Cardiac fibroblast (primary cell): ENCODE data around the gene RBP3.

Experiments used
- DNase-seq, 2 donors: peaks; one replicate each; pipeline versions ENCODE4 v3.0.0 to v3.0.0-alpha.2; 2010; ENCODE audit warnings: low read depth in 2 of 2
- H3K4me3 ChIP-seq, 2 donors: replicated peaks in 1 of 2; 1 replicate in 1 of 2; 2 replicates in 1 of 2; pipeline ENCODE4 v1.5.1; 2011; ENCODE audit warnings: low read depth in 2 of 2, low read length in 2 of 2, mild to moderate bottlenecking in 2 of 2, moderate library complexity in 1 of 2
- CTCF ChIP-seq: IDR thresholded peaks from one replicate; pipeline ENCODE4 v1.5.1; 2011; ENCODE audit warnings: low read depth, mild to moderate bottlenecking, low read length, inconsistent platforms

RBP3 gene

GRCh38 chr10:47348138-47348651 is at the start of gene RBP3:
TSS of gene RBP3 (plus strand) at chr10:47348363. CDS start at chr10:47348485, 122 bp downstream.
- DNase-seq = no peak
- H3K4me3 ChIP-seq = no peak within 1 kb of the TSS
- TF ChIP-seq CTCF = no peak

GRCh38 chr10:47298715-47299114 is 49.4 kb upstream of the RBP3 start:
- TF ChIP-seq CTCF = no peak
- H3K4me3 ChIP-seq = no peak overlapping the region
- no peak for DNase-seq

- no peak within 1 kb of the TSS for H3K4me3 ChIP-seq
- DNase-seq = no peak
- TF ChIP-seq CTCF = no peak
Observed at GRCh38 chr10:47299611-47300428, 48.3 kb upstream of the RBP3 start, which contains the start of gene GDF10. TSS of gene GDF10 (plus strand) at chr10:47300197. CDS start at chr10:47300652, 455 bp downstream.

- no peak for DNase-seq
- TF ChIP-seq CTCF = no peak
- H3K4me3 ChIP-seq = no peak overlapping the region
Observed at GRCh38 chr10:47300429-47300931, 47.7 kb upstream of the RBP3 start.

- DNase-seq = no peak
- no peak for TF ChIP-seq CTCF
- no peak overlapping the region for H3K4me3 ChIP-seq
Observed at GRCh38 chr10:47301833-47302232, 46.3 kb upstream of the RBP3 start.

- no peak overlapping the region for H3K4me3 ChIP-seq
- no peak for DNase-seq
- TF ChIP-seq CTCF = no peak
Observed at GRCh38 chr10:47303105-47303504, 45.1 kb upstream of the RBP3 start.
